HEK293 (cell line): ENCODE data around the gene ZDHHC8.

Experiments
- CTCF ChIP-seq: fragments of 450-650 bp; formaldehyde crosslinking; IDR thresholded peaks from 2 replicates; pipeline ENCODE4 v1.5.1; 2016; ENCODE audit warnings: missing biosample characterization, missing genetic modification characterization
- REST ChIP-seq: fragments of 450-650 bp; formaldehyde crosslinking; IDR thresholded peaks from 2 replicates; pipeline ENCODE4 v1.5.1; 2016; ENCODE audit warnings: missing biosample characterization, missing genetic modification characterization
- TRIM28 ChIP-seq: IDR thresholded peaks from 2 replicates; pipeline ENCODE4 v1.6.1; 2011; ENCODE audit warnings: low read length, control low read depth, borderline replicate concordance
- TSHZ1 ChIP-seq: fragments of 450-650 bp; formaldehyde crosslinking; IDR thresholded peaks from 2 replicates; pipeline ENCODE4 v1.5.1; 2016; ENCODE audit warnings: missing biosample characterization, missing genetic modification characterization, borderline replicate concordance
- YY1 ChIP-seq: fragments of 450-650 bp; formaldehyde crosslinking; IDR thresholded peaks from 2 replicates; pipeline ENCODE4 v1.5.1; 2018; ENCODE audit warnings: missing biosample characterization, missing genetic modification characterization
- ZBTB49 ChIP-seq: fragments of 450-650 bp; formaldehyde crosslinking; IDR thresholded peaks from 2 replicates; pipeline ENCODE4 v1.5.1; 2016; ENCODE audit warnings: missing biosample characterization, missing genetic modification characterization, low read depth
- ZBTB6 ChIP-seq: fragments of 450-650 bp; formaldehyde crosslinking; IDR thresholded peaks from 2 replicates; pipeline ENCODE4 v1.5.1; 2017; ENCODE audit warnings: missing biosample characterization, missing genetic modification characterization
- ZNF174 ChIP-seq: fragments of 450-650 bp; formaldehyde crosslinking; IDR thresholded peaks from 2 replicates; pipeline ENCODE4 v1.5.0; 2017; ENCODE audit warnings: missing biosample characterization, mild to moderate bottlenecking, missing genetic modification characterization
- ZNF239 ChIP-seq: fragments of 450-650 bp; formaldehyde crosslinking; IDR thresholded peaks from 2 replicates; pipeline ENCODE4 v1.5.1; 2016; ENCODE audit warnings: missing biosample characterization, missing genetic modification characterization
- ZNF24 ChIP-seq: fragments of 450-650 bp; formaldehyde crosslinking; IDR thresholded peaks from 2 replicates; pipeline ENCODE4 v1.5.1; 2016; ENCODE audit warnings: missing biosample characterization, missing genetic modification characterization
- ZNF76 ChIP-seq: fragments of 450-650 bp; formaldehyde crosslinking; IDR thresholded peaks from 2 replicates; pipeline ENCODE4; 2016; ENCODE audit warnings: low read depth, missing biosample characterization, missing genetic modification characterization, borderline replicate concordance
- ZSCAN5A ChIP-seq: fragments of 450-650 bp; formaldehyde crosslinking; IDR thresholded peaks from 2 replicates; pipeline ENCODE4 v1.5.1; 2016; ENCODE audit warnings: missing biosample characterization, missing genetic modification characterization

GRCh38 chr22:20096574-20097420 is 34.8 kb upstream of the ZDHHC8 start:
- TF ChIP-seq CTCF (no peak), TRIM28 (no peak), ZSCAN5A (tag by site-specific recombination) (no peak), REST (tag by site-specific recombination) (no peak), ZBTB6 (tag by site-specific recombination) (no peak), ZNF239 (tag by site-specific recombination) (no peak), ZNF76 (tag by site-specific recombination) (no peak), TSHZ1 (no peak), ZNF24 (no peak), YY1 (tag by site-specific recombination) (no peak), ZBTB49 (no peak), ZNF174 (tag by site-specific recombination) (no peak)
